SK-N-SH treated with all-trans-retinoic acid at 6 μM for 48 hours (cell line): Measurements from ENCODE around the gene C2orf78.

Experiments used
- ATAC-seq: fragments of 200-7000 bp; cut with Tn5 transposase; 3 replicates; pipeline ENCODE4 v1.9.1; 2020; ENCODE audit warnings: mild to moderate bottlenecking, moderate library complexity
- ARNTL ChIP-seq: fragments of 450-650 bp; formaldehyde crosslinking; IDR thresholded peaks from 2 replicates; pipeline ENCODE4 v1.5.0; 2020; ENCODE audit warnings: low read depth, mild to moderate bottlenecking, moderate library complexity, borderline replicate concordance
- BACH2 ChIP-seq: fragments of 250-450 bp; sonication (Bioruptor Pico); IDR thresholded peaks from 2 replicates; pipeline ENCODE4 v1.9.0; 2021; ENCODE audit warnings: mild to moderate bottlenecking, borderline replicate concordance
- CSDC2 ChIP-seq: fragments of 250-450 bp; sonication (Bioruptor Pico); IDR thresholded peaks from 2 replicates; pipeline ENCODE4 v1.5.0; 2020; ENCODE audit warnings: mild to moderate bottlenecking, moderate library complexity
- ESRRG ChIP-seq: fragments of 250-450 bp; sonication (Bioruptor Pico); IDR thresholded peaks from 2 replicates; pipeline ENCODE4 v1.6.1; 2021; ENCODE audit warnings: mild to moderate bottlenecking
- GLIS3 ChIP-seq: fragments of 250-450 bp; sonication (Bioruptor Pico); IDR thresholded peaks from 2 replicates; pipeline ENCODE4 v1.5.0; 2020; ENCODE audit warnings: mild to moderate bottlenecking, moderate library complexity
- ISL1 ChIP-seq: fragments of 250-450 bp; sonication (Bioruptor Pico); IDR thresholded peaks from 2 replicates; pipeline ENCODE4 v2.1.2; 2022; ENCODE audit warnings: mild to moderate bottlenecking, moderate library complexity
- OSR1 ChIP-seq: fragments of 250-450 bp; sonication (Bioruptor Pico); IDR thresholded peaks from 2 replicates; pipeline ENCODE4 v1.8.0; 2022; ENCODE audit warnings: moderate library complexity, mild to moderate bottlenecking, inconsistent platforms
- POU6F1 ChIP-seq: fragments of 250-450 bp; sonication (Bioruptor Pico); IDR thresholded peaks from 2 replicates; pipeline ENCODE4 v1.8.0; 2021; ENCODE audit warnings: low read depth, mild to moderate bottlenecking, moderate library complexity, borderline replicate concordance
- PPARA ChIP-seq: fragments of 250-450 bp; sonication (Bioruptor Pico); IDR thresholded peaks from 2 replicates; pipeline ENCODE4 v1.5.0; 2020; ENCODE audit warnings: mild to moderate bottlenecking, borderline replicate concordance
- RARB ChIP-seq: fragments of 250-450 bp; sonication (Bioruptor Pico); IDR thresholded peaks from 2 replicates; pipeline ENCODE4 v1.8.0; 2021; ENCODE audit warnings: mild to moderate bottlenecking, moderate library complexity
- TCF4 ChIP-seq: fragments of 250-450 bp; sonication (Bioruptor Pico); IDR thresholded peaks from 2 replicates; pipeline ENCODE4 v1.8.0; 2021; ENCODE audit warnings: mild to moderate bottlenecking, moderate library complexity, borderline replicate concordance
- TOX ChIP-seq: fragments of 250-450 bp; sonication (Bioruptor Pico); IDR thresholded peaks from 2 replicates; pipeline ENCODE4 v1.8.0; 2021; ENCODE audit warnings: mild to moderate bottlenecking, moderate library complexity, borderline replicate concordance
- TSHZ2 ChIP-seq: fragments of 250-450 bp; sonication (Bioruptor Pico); IDR thresholded peaks from 2 replicates; pipeline ENCODE4 v1.5.0; 2020; ENCODE audit warnings: mild to moderate bottlenecking, moderate library complexity
- ZC3H10 ChIP-seq: fragments of 250-450 bp; sonication (Bioruptor Pico); IDR thresholded peaks from 2 replicates; pipeline ENCODE4 v1.5.1; 2021; ENCODE audit warnings: mild to moderate bottlenecking, moderate library complexity
- ZFP3 ChIP-seq: fragments of 250-450 bp; sonication (Bioruptor Pico); IDR thresholded peaks from 2 replicates; pipeline ENCODE4 v1.5.0; 2020; ENCODE audit warnings: mild to moderate bottlenecking, moderate library complexity
- ZFP30 ChIP-seq: fragments of 450-650 bp; formaldehyde crosslinking; IDR thresholded peaks from 2 replicates; pipeline ENCODE4 v1.5.0; 2022; ENCODE audit warnings: mild to moderate bottlenecking, moderate library complexity
- ZNF565 ChIP-seq: fragments of 450-650 bp; formaldehyde crosslinking; conservative IDR thresholded peaks from 2 replicates; pipeline ENCODE4 v1.5.0; 2020; ENCODE audit warnings: low read depth, mild to moderate bottlenecking, moderate library complexity
- ZNF70 ChIP-seq: fragments of 450-650 bp; formaldehyde crosslinking; IDR thresholded peaks from 2 replicates; pipeline ENCODE4 v1.5.0; 2020; ENCODE audit warnings: mild to moderate bottlenecking, moderate library complexity
- TF ChIP-seq, protein P1 (sequence below): fragments of 250-450 bp; sonication (Bioruptor Pico); IDR thresholded peaks from 2 replicates; pipeline ENCODE4 v1.5.1; 2020; ENCODE audit warnings: low read depth, mild to moderate bottlenecking, moderate library complexity
- TF ChIP-seq, protein P2 (sequence below): fragments of 250-450 bp; sonication (Bioruptor Pico); IDR thresholded peaks from 2 replicates; pipeline ENCODE4 v1.8.0; 2020; ENCODE audit warnings: mild to moderate bottlenecking, moderate library complexity, borderline replicate concordance
- TF ChIP-seq, protein P3 (sequence below): fragments of 250-450 bp; sonication (Bioruptor Pico); IDR thresholded peaks from 2 replicates; pipeline ENCODE4 v1.5.1; 2021; ENCODE audit warnings: mild to moderate bottlenecking, moderate library complexity

Gene C2orf78

GRCh38 chr2:73739101-73739500 is 44.9 kb upstream of the C2orf78 start:
- TF ChIP-seq BACH2 (CRISPR knock-in tag) (no peak), ZNF70 (CRISPR knock-in tag) (no peak), ZNF565 (CRISPR knock-in tag) (no peak), PPARA (CRISPR knock-in tag) (no peak), ZFP3 (CRISPR knock-in tag) (no peak), CSDC2 (CRISPR knock-in tag) (no peak), OSR1 (CRISPR knock-in tag) (no peak), POU6F1 (CRISPR knock-in tag) (no peak), TSHZ2 (CRISPR knock-in tag) (no peak), TOX (no peak), GLIS3 (CRISPR knock-in tag) (no peak)
- TF ChIP-seq, protein P1, sequence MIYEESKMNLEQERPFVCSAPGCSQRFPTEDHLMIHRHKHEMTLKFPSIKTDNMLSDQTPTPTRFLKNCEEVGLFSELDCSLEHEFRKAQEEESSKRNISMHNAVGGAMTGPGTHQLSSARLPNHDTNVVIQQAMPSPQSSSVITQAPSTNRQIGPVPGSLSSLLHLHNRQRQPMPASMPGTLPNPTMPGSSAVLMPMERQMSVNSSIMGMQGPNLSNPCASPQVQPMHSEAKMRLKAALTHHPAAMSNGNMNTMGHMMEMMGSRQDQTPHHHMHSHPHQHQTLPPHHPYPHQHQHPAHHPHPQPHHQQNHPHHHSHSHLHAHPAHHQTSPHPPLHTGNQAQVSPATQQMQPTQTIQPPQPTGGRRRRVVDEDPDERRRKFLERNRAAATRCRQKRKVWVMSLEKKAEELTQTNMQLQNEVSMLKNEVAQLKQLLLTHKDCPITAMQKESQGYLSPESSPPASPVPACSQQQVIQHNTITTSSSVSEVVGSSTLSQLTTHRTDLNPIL, result no peak
- TF ChIP-seq, protein P2, sequence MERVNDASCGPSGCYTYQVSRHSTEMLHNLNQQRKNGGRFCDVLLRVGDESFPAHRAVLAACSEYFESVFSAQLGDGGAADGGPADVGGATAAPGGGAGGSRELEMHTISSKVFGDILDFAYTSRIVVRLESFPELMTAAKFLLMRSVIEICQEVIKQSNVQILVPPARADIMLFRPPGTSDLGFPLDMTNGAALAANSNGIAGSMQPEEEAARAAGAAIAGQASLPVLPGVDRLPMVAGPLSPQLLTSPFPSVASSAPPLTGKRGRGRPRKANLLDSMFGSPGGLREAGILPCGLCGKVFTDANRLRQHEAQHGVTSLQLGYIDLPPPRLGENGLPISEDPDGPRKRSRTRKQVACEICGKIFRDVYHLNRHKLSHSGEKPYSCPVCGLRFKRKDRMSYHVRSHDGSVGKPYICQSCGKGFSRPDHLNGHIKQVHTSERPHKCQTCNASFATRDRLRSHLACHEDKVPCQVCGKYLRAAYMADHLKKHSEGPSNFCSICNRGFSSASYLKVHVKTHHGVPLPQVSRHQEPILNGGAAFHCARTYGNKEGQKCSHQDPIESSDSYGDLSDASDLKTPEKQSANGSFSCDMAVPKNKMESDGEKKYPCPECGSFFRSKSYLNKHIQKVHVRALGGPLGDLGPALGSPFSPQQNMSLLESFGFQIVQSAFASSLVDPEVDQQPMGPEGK (CRISPR knock-in tag), result no peak
- no peak for ATAC-seq

- TF ChIP-seq TCF4 (CRISPR knock-in tag) (no peak), ZFP3 (CRISPR knock-in tag) (no peak), OSR1 (CRISPR knock-in tag) (no peak), PPARA (CRISPR knock-in tag) (no peak), ISL1 (no peak), TOX (no peak), ARNTL (CRISPR knock-in tag) (no peak), RARB (CRISPR knock-in tag) (no peak), ZNF70 (CRISPR knock-in tag) (no peak), ZFP30 (CRISPR knock-in tag) (no peak), GLIS3 (CRISPR knock-in tag) (no peak), ZC3H10 (CRISPR knock-in tag) (no peak), BACH2 (CRISPR knock-in tag) (no peak), ESRRG (no peak)
- TF ChIP-seq, protein P3, sequence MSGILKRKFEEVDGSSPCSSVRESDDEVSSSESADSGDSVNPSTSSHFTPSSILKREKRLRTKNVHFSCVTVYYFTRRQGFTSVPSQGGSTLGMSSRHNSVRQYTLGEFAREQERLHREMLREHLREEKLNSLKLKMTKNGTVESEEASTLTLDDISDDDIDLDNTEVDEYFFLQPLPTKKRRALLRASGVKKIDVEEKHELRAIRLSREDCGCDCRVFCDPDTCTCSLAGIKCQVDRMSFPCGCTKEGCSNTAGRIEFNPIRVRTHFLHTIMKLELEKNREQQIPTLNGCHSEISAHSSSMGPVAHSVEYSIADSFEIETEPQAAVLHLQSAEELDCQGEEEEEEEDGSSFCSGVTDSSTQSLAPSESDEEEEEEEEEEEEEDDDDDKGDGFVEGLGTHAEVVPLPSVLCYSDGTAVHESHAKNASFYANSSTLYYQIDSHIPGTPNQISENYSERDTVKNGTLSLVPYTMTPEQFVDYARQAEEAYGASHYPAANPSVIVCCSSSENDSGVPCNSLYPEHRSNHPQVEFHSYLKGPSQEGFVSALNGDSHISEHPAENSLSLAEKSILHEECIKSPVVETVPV (CRISPR knock-in tag), result no peak
- TF ChIP-seq, protein P1, result no peak
- TF ChIP-seq, protein P2 (CRISPR knock-in tag), result no peak
These were observed 43.2 kb upstream of the C2orf78 start for GRCh38 chr2:73740767-73741166.

More at GRCh38 chr2:73740767-73741166, 43.2 kb upstream of the C2orf78 start:
- ATAC-seq, result no peak
